IgD-negative memory B cell (primary cell): Measurements from ENCODE around the gene MTCL1. TPM values are rescaled to one million over a fixed set of nuclear protein-coding genes. Genes with fewer than 3 reads are reported as not detected.

ENCODE experiments used
- H3K27ac Mint-ChIP-seq, 3 donors: one replicate each; pipeline ENCODE4 v1.8.0; 2020 to 2022; ENCODE audit warnings: mild to moderate bottlenecking in 3 of 3, mixed read lengths in 3 of 3, moderate library complexity in 1 of 3
- H3K27me3 Mint-ChIP-seq: one replicate; pipeline ENCODE4 v1.8.0; 2021; ENCODE audit warnings: mixed read lengths
- H3K36me3 Mint-ChIP-seq: one replicate; pipeline ENCODE4 v1.8.0; 2020; ENCODE audit warnings: mild to moderate bottlenecking, mixed read lengths
- H3K4me1 Mint-ChIP-seq, 3 donors: one replicate each; pipeline ENCODE4 v1.8.0; 2020 to 2022; ENCODE audit warnings: mixed read lengths in 3 of 3, mild to moderate bottlenecking in 1 of 3
- H3K4me3 Mint-ChIP-seq, 4 donors: one replicate each; pipeline ENCODE4 v1.8.0; 2020 to 2022; ENCODE audit warnings: mild to moderate bottlenecking in 4 of 4, mixed read lengths in 4 of 4, moderate library complexity in 3 of 4
- H3K9me3 Mint-ChIP-seq, 3 donors: one replicate each; pipeline ENCODE4 v1.8.0; 2020 to 2021; ENCODE audit warnings: mixed read lengths in 3 of 3, mild to moderate bottlenecking in 1 of 3
- polyA plus RNA-seq: library from polyadenylated mRNA; unstranded; fragments of 300-500 nt; fragmentation: Illumina TruSeq; gene quantifications from one replicate; pipeline ENCODE4 v1.2.3, GENCODE V29; 2021

Gene MTCL1
- polyA plus RNA-seq, 1 donor from 2014 or later, result 0.28 TPM

- Mint-ChIP-seq H3K27ac (no peak overlapping the region), H3K36me3 (no peaks in the 10 kb centered on the region), H3K27me3 (peaks cover 1% of the 10 kb centered on the region), H3K4me1 (no peaks in the 10 kb centered on the region), H3K4me3 (no peak overlapping the region), H3K9me3 (peaks cover 0 to 2% (median 0%) of the 10 kb centered on the region in 3 donors)
These were observed 95.5 kb downstream of the MTCL1 start for GRCh38 chr18:8800876-8801262.

GRCh38 chr18:8801263-8801901 lies 96.0 kb downstream of the MTCL1 start:
- H3K27me3 Mint-ChIP-seq, result peaks cover 1% of the 10 kb centered on the region
- H3K36me3 Mint-ChIP-seq, result no peaks in the 10 kb centered on the region
- peaks cover 0 to 2% (median 0%) of the 10 kb centered on the region in 3 donors for H3K9me3 Mint-ChIP-seq
- no peaks in the 10 kb centered on the region for H3K4me1 Mint-ChIP-seq
- no peak overlapping the region for H3K27ac Mint-ChIP-seq
- no peak overlapping the region for H3K4me3 Mint-ChIP-seq

GRCh38 chr18:8802017-8802672 lies 96.8 kb downstream of the MTCL1 start:
- no peaks in the 10 kb centered on the region for H3K4me1 Mint-ChIP-seq
- no peak overlapping the region for H3K4me3 Mint-ChIP-seq
- H3K27me3 Mint-ChIP-seq, result peaks cover 1% of the 10 kb centered on the region
- no peaks in the 10 kb centered on the region for H3K36me3 Mint-ChIP-seq
- H3K9me3 Mint-ChIP-seq, result peaks cover 0 to 2% (median 0%) of the 10 kb centered on the region in 3 donors
- no peak overlapping the region for H3K27ac Mint-ChIP-seq

- H3K4me1 Mint-ChIP-seq, result no peaks in the 10 kb centered on the region
- no peak overlapping the region for H3K4me3 Mint-ChIP-seq
- H3K27ac Mint-ChIP-seq, result no peak overlapping the region
- H3K9me3 Mint-ChIP-seq, result peaks cover 0 to 2% (median 0%) of the 10 kb centered on the region in 3 donors
- H3K27me3 Mint-ChIP-seq, result peaks cover 1% of the 10 kb centered on the region
- no peaks in the 10 kb centered on the region for H3K36me3 Mint-ChIP-seq
These were observed 97.9 kb downstream of the MTCL1 start for GRCh38 chr18:8803063-8803795.

GRCh38 chr18:8803957-8804356 lies 98.6 kb downstream of the MTCL1 start:
- no peak overlapping the region for H3K4me3 Mint-ChIP-seq

GRCh38 chr18:8805552-8805951 lies 100.2 kb downstream of the MTCL1 start:
- no peak overlapping the region for H3K4me3 Mint-ChIP-seq
- H3K36me3 Mint-ChIP-seq, result no peaks in the 10 kb centered on the region
- H3K27ac Mint-ChIP-seq, result peak overlapping the region in 1 of 3 donors; percentile 24
- peaks cover 0 to 2% (median 0%) of the 10 kb centered on the region in 3 donors for H3K9me3 Mint-ChIP-seq
- peaks cover 0 to 4% (median 0%) of the 10 kb centered on the region in 3 donors for H3K4me1 Mint-ChIP-seq
- peaks cover 1% of the 10 kb centered on the region for H3K27me3 Mint-ChIP-seq

More at GRCh38 chr18:8803957-8804356, 98.6 kb downstream of the MTCL1 start:
- Mint-ChIP-seq H3K4me1 (no peaks in the 10 kb centered on the region), H3K27me3 (peaks cover 1% of the 10 kb centered on the region), H3K27ac (no peak overlapping the region), H3K9me3 (peaks cover 0 to 2% (median 0%) of the 10 kb centered on the region in 3 donors), H3K36me3 (no peaks in the 10 kb centered on the region)

- peaks cover 1% of the 10 kb centered on the region for H3K27me3 Mint-ChIP-seq
- H3K36me3 Mint-ChIP-seq, result no peaks in the 10 kb centered on the region
- peak overlapping the region in 1 of 3 donors; percentile 24 for H3K27ac Mint-ChIP-seq
- peaks cover 0 to 2% (median 0%) of the 10 kb centered on the region in 3 donors for H3K9me3 Mint-ChIP-seq
- H3K4me1 Mint-ChIP-seq, result peaks cover 0 to 9% (median 0%) of the 10 kb centered on the region in 3 donors
- no peak overlapping the region for H3K4me3 Mint-ChIP-seq
These were observed 100.9 kb downstream of the MTCL1 start for GRCh38 chr18:8806100-8806797.

- no peak overlapping the region for H3K4me3 Mint-ChIP-seq
- no peaks in the 10 kb centered on the region for H3K36me3 Mint-ChIP-seq
- H3K27ac Mint-ChIP-seq, result no peak overlapping the region
- H3K4me1 Mint-ChIP-seq, result peaks cover 0 to 12% (median under 1%) of the 10 kb centered on the region in 3 donors
- H3K9me3 Mint-ChIP-seq, result no peaks in the 10 kb centered on the region
- H3K27me3 Mint-ChIP-seq, result peaks cover 1% of the 10 kb centered on the region
These were observed 101.6 kb downstream of the MTCL1 start for GRCh38 chr18:8806798-8807487.

GRCh38 chr18:8807488-8807805 lies 102.1 kb downstream of the MTCL1 start:
- Mint-ChIP-seq H3K4me3 (no peak overlapping the region), H3K4me1 (peaks cover 4 to 16% (median 6%) of the 10 kb centered on the region in 3 donors), H3K27me3 (peaks cover 1% of the 10 kb centered on the region), H3K9me3 (no peaks in the 10 kb centered on the region), H3K36me3 (no peaks in the 10 kb centered on the region), H3K27ac (no peak overlapping the region)

GRCh38 chr18:8808001-8808400 lies 102.6 kb downstream of the MTCL1 start:
- Mint-ChIP-seq H3K4me3 (no peak overlapping the region), H3K36me3 (no peaks in the 10 kb centered on the region), H3K4me1 (peaks cover 5 to 16% (median 7%) of the 10 kb centered on the region in 3 donors), H3K27me3 (peaks cover 1% of the 10 kb centered on the region), H3K9me3 (no peaks in the 10 kb centered on the region), H3K27ac (no peak overlapping the region)

- H3K27ac Mint-ChIP-seq, result peak overlapping the region in 1 of 3 donors; percentile 44
- H3K36me3 Mint-ChIP-seq, result no peaks in the 10 kb centered on the region
- H3K4me3 Mint-ChIP-seq, result no peak overlapping the region
- peaks cover 1% of the 10 kb centered on the region for H3K27me3 Mint-ChIP-seq
- no peaks in the 10 kb centered on the region for H3K9me3 Mint-ChIP-seq
- H3K4me1 Mint-ChIP-seq, result peaks cover 5 to 16% (median 7%) of the 10 kb centered on the region in 3 donors
These were observed 104.2 kb downstream of the MTCL1 start for GRCh38 chr18:8809514-8809913.

- Mint-ChIP-seq H3K4me3 (no peak overlapping the region), H3K36me3 (no peaks in the 10 kb centered on the region), H3K4me1 (peaks cover 5 to 16% (median 7%) of the 10 kb centered on the region in 3 donors), H3K27ac (no peak overlapping the region), H3K9me3 (no peaks in the 10 kb centered on the region), H3K27me3 (peaks cover 1% of the 10 kb centered on the region)
These were observed 104.8 kb downstream of the MTCL1 start for GRCh38 chr18:8810157-8810556.

GRCh38 chr18:8811115-8811514 lies 105.8 kb downstream of the MTCL1 start:
- H3K27me3 Mint-ChIP-seq, result no peaks in the 10 kb centered on the region
- no peak overlapping the region for H3K27ac Mint-ChIP-seq
- peaks cover 5 to 16% (median 7%) of the 10 kb centered on the region in 3 donors for H3K4me1 Mint-ChIP-seq
- no peaks in the 10 kb centered on the region for H3K36me3 Mint-ChIP-seq
- H3K9me3 Mint-ChIP-seq, result no peaks in the 10 kb centered on the region
- no peak overlapping the region for H3K4me3 Mint-ChIP-seq

- Mint-ChIP-seq H3K4me3 (peak overlapping the region in 1 of 4 donors; percentile 43), H3K9me3 (no peaks in the 10 kb centered on the region), H3K27me3 (no peaks in the 10 kb centered on the region), H3K4me1 (peaks cover 5 to 16% (median 7%) of the 10 kb centered on the region in 3 donors), H3K27ac (no peak overlapping the region), H3K36me3 (no peaks in the 10 kb centered on the region)
These were observed 107.3 kb downstream of the MTCL1 start for GRCh38 chr18:8812631-8813030.
